IMR-90 (cell line): ENCODE results near the gene ANKRD27. TPM values are rescaled to one million over a fixed set of nuclear protein-coding genes. Genes with fewer than 3 reads are reported as not detected.

Source experiments
- ATAC-seq: fragments of 200-7000 bp; cut with Tn5 transposase; 2 replicates; pipeline ENCODE4 v1.9.1; 2020; ENCODE audit warnings: low read depth, mild to moderate bottlenecking, moderate library complexity
- BruUV-seq: library from RNA; stranded (reverse); fragments of 400-500 nt; replicated peaks from 2 replicates; lab custom pipeline; 2021; lab: Mats Ljungman, UMichigan
- CTCF ChIA-PET: fragments of 300-600 bp; formaldehyde crosslinking; extraction: SDS; loops from one replicate; lab custom pipeline; 2021; ENCODE audit warnings: antibody characterized with exemption; lab: Yijun Ruan, JAX
- POLR2A ChIA-PET: fragments of 300-600 bp; sonication (Branson Sonifier 250); formaldehyde crosslinking; loops from one replicate; lab custom pipeline; 2022; ENCODE audit warnings: antibody characterized with exemption; ENCODE audit not compliant: unreplicated experiment; lab: Charles Lee
- DNase-seq: peaks from one replicate; pipeline ENCODE4 v3.0.0; 2013
- H2AFZ ChIP-seq: replicated peaks from 2 replicates; pipeline ENCODE3; 2013; ENCODE audit warnings: low read length, mild to moderate bottlenecking; ENCODE audit not compliant: poor library complexity
- H2AK5ac ChIP-seq: 2 replicates; pipeline ENCODE4 v1.6.1; 2013; ENCODE audit warnings: low read depth, low read length, inconsistent platforms
- H2AK9ac ChIP-seq: replicated peaks from 2 replicates; pipeline ENCODE3; 2013; ENCODE audit warnings: mild to moderate bottlenecking, low read depth, low read length, moderate library complexity; ENCODE audit not compliant: poor library complexity
- H2BK120ac ChIP-seq: 2 replicates; pipeline ENCODE4 v1.6.1; 2013; ENCODE audit warnings: low read depth, low read length, inconsistent platforms
- H2BK15ac ChIP-seq: 3 replicates; pipeline ENCODE4 v1.6.1; 2013; ENCODE audit warnings: low read depth, low read length, inconsistent platforms
- H2BK20ac ChIP-seq: 2 replicates; pipeline ENCODE4 v1.6.1; 2013; ENCODE audit warnings: low read depth, mild to moderate bottlenecking, inconsistent platforms, low read length, moderate library complexity
- H2BK5ac ChIP-seq: 2 replicates; pipeline ENCODE4 v1.6.1; 2013; ENCODE audit warnings: mild to moderate bottlenecking, low read depth, low read length, inconsistent platforms; ENCODE audit not compliant: poor library complexity, severe bottlenecking
- H3K14ac ChIP-seq: replicated peaks from 2 replicates; pipeline ENCODE4 v1.6.1; 2013; ENCODE audit warnings: low read depth, low read length, inconsistent platforms
- H3K18ac ChIP-seq: 2 replicates; pipeline ENCODE4 v1.6.1; 2013; ENCODE audit warnings: low read depth, low read length, control low read depth
- H3K23ac ChIP-seq: 2 replicates; pipeline ENCODE4 v1.6.1; 2013; ENCODE audit warnings: low read depth, low read length, inconsistent platforms
- H3K27ac ChIP-seq: 2 replicates; pipeline ENCODE4 v1.5.1; 2013; ENCODE audit warnings: mild to moderate bottlenecking, control low read depth, low read length; ENCODE audit not compliant: insufficient read depth
- H3K27me3 ChIP-seq: 2 replicates; pipeline ENCODE4 v1.6.1; 2013; ENCODE audit warnings: low read length; ENCODE audit not compliant: control insufficient read depth, insufficient read depth
- H3K36me3 ChIP-seq: 2 replicates; pipeline ENCODE4 v1.6.1; 2013; ENCODE audit warnings: low read length, mixed read lengths; ENCODE audit not compliant: control insufficient read depth, insufficient read depth
- H3K4ac ChIP-seq: 2 replicates; pipeline ENCODE4 v1.6.1; 2013; ENCODE audit warnings: low read depth, low read length, inconsistent platforms
- H3K4me1 ChIP-seq: 2 replicates; pipeline ENCODE4 v1.6.1; 2013; ENCODE audit warnings: low read length, mixed read lengths; ENCODE audit not compliant: control insufficient read depth, insufficient read depth
- H3K4me2 ChIP-seq: 2 replicates; pipeline ENCODE4 v1.6.1; 2013; ENCODE audit warnings: low read depth, mild to moderate bottlenecking, control low read depth, low read length, moderate library complexity
- H3K4me3 ChIP-seq: 2 replicates; pipeline ENCODE4 v1.5.1; 2013; ENCODE audit warnings: low read depth, mild to moderate bottlenecking, control low read depth, low read length, moderate library complexity; ENCODE audit not compliant: insufficient read depth
- H3K56ac ChIP-seq: 2 replicates; pipeline ENCODE4 v1.6.1; 2013; ENCODE audit warnings: low read length, inconsistent platforms; ENCODE audit not compliant: insufficient read depth; ENCODE audit errors: extremely low read depth
- H3K79me1 ChIP-seq, 2 experiments: 2 replicates each; pipeline ENCODE4 v1.6.1; 2013; ENCODE audit warnings: low read length in 2 of 2, inconsistent platforms in 1 of 2, low read depth in 1 of 2
- H3K9ac ChIP-seq: 2 replicates; pipeline ENCODE4 v1.6.1; 2013; ENCODE audit warnings: low read depth, low read length, control low read depth
- H3K9me1 ChIP-seq: 2 replicates; pipeline ENCODE4 v1.6.1; 2013; ENCODE audit warnings: low read length, inconsistent platforms; ENCODE audit not compliant: insufficient read depth
- H3K9me3 ChIP-seq: 2 replicates; pipeline ENCODE4 v1.6.1; 2013; ENCODE audit warnings: low read length; ENCODE audit not compliant: control insufficient read depth, insufficient read depth
- H4K20me1 ChIP-seq: 2 replicates; pipeline ENCODE4 v1.6.1; 2013; ENCODE audit warnings: low read length, inconsistent platforms; ENCODE audit not compliant: insufficient read depth
- H4K5ac ChIP-seq: 2 replicates; pipeline ENCODE4 v1.6.1; 2013; ENCODE audit warnings: mild to moderate bottlenecking, low read depth, low read length, control low read depth
- H4K8ac ChIP-seq, 2 experiments: 2 replicates each; pipeline ENCODE4 v1.6.1; 2013; ENCODE audit warnings: low read depth in 2 of 2, low read length in 2 of 2, control low read depth in 1 of 2, inconsistent platforms in 1 of 2
- H4K91ac ChIP-seq: 2 replicates; pipeline ENCODE4 v1.6.1; 2013; ENCODE audit warnings: low read depth, low read length, inconsistent platforms; ENCODE audit not compliant: insufficient read depth
- BHLHE40 ChIP-seq: fragments of 150-350 bp; IDR thresholded peaks from 2 replicates; pipeline ENCODE4 v1.6.1; 2016; ENCODE audit warnings: mild to moderate bottlenecking, low read depth, low read length
- CEBPB ChIP-seq: IDR thresholded peaks from 2 replicates; pipeline ENCODE4 v1.6.1; 2012; ENCODE audit warnings: low read depth, low read length, improper control_type of control experiment
- FOS ChIP-seq: fragments of 150-350 bp; IDR thresholded peaks from 2 replicates; pipeline ENCODE4 v1.6.1; 2016; ENCODE audit warnings: low read depth, low read length
- MAZ ChIP-seq: IDR thresholded peaks from 2 replicates; pipeline ENCODE4 v1.6.1; 2012; ENCODE audit warnings: low read depth, mild to moderate bottlenecking, low read length, improper control_type of control experiment, moderate library complexity, borderline replicate concordance
- MXI1 ChIP-seq: IDR thresholded peaks from 2 replicates; pipeline ENCODE4 v1.6.1; 2012; ENCODE audit warnings: low read depth, mild to moderate bottlenecking, low read length, moderate library complexity, borderline replicate concordance
- POLR2A ChIP-seq: IDR thresholded peaks from 2 replicates; pipeline ENCODE4 v1.6.1; 2012; ENCODE audit warnings: mild to moderate bottlenecking, low read depth, low read length
- RAD21 ChIP-seq: IDR thresholded peaks from 2 replicates; pipeline ENCODE4 v1.6.1; 2012; ENCODE audit warnings: low read length, improper control_type of control experiment
- RCOR1 ChIP-seq: IDR thresholded peaks from 2 replicates; pipeline ENCODE4 v1.6.1; 2012; ENCODE audit warnings: mild to moderate bottlenecking, low read length, improper control_type of control experiment; ENCODE audit not compliant: insufficient replicate concordance
- RFX5 ChIP-seq: IDR thresholded peaks from 2 replicates; pipeline ENCODE4 v1.8.0; 2012; ENCODE audit warnings: low read depth, mild to moderate bottlenecking, low read length, moderate library complexity
- WGBS, 2 experiments: methylation state at CpG; one replicate each; pipeline versions ENCODE4 v1.1.5 to v1.1.7; 2013; ENCODE audit warnings: missing lambda C conversion rate in 2 of 2; ENCODE audit not compliant: insufficient read length in 1 of 2; ENCODE audit errors: extremely low coverage in 2 of 2; 5-methylcytosine and 5-hydroxymethylcytosine counted together
- dilution Hi-C: fragments of 300-500 bp; cut with HindIII; formaldehyde crosslinking; loops from one replicate; pipeline ENCODE4 v1.14.3; 2018; ENCODE audit warnings: low sequenced_read_pairs; ENCODE audit not compliant: unreplicated experiment
- in situ Hi-C: fragments of 300-500 bp; cut with MboI; formaldehyde crosslinking; loops from 3 replicates; pipeline ENCODE4 v1.14.3; 2019; ENCODE audit warnings: low sequenced_read_pairs, inconsistent platforms, mixed read lengths
- intact Hi-C: fragments of 100-400 bp; cut with micrococcal nuclease; formaldehyde crosslinking; loops from 2 replicates; pipeline ENCODE4 v1.10.0; 2022
- polyA plus RNA-seq, 3 experiments: library from polyadenylated mRNA; depleted of rRNA; stranded (reverse); fragments of >200 nt; gene quantifications; 2 replicates each; pipeline ENCODE4 v1.2.3, GENCODE V29; 2012; ENCODE audit warnings: low replicate concordance in 1 of 3
- total RNA-seq: library from RNA; depleted of rRNA; stranded (reverse); fragments of >200 nt; gene quantifications from 2 replicates; pipeline ENCODE4 v1.2.3, GENCODE V29; 2012
- TF ChIP-seq, protein P1 (sequence below): fragments of 150-350 bp; IDR thresholded peaks from 2 replicates; pipeline ENCODE4 v1.6.1; 2016; ENCODE audit warnings: low read depth, mild to moderate bottlenecking, low read length, moderate library complexity, borderline replicate concordance

The ANKRD27 gene
- total and polyA plus RNA-seq, 2 of the 4 experiments (the other 2 are of a cell fraction) = 16.7 to 35.0 TPM

DNA sequence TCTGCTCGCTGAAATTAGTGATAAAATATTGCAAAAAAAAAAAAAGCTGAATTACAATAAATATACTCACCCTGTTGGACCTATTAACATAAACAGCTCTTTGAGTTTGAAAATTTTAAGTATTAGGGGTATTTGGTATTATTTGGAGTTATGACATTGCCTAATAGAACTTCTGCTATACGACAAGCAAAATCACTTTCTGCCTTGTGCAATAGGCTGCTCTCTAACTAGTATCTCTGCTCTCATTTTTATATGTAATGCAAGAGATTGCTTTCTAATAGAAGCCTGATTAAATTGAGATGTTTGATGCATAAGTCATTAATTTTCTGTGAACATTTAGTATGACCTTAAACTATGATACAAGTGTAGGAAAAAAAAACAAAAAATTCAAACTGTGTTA lies 6.0 kb upstream of the ANKRD27 start:
- no TSS peak for BruUV-seq
- Histone ChIP-seq H2BK5ac (no peak overlapping the region), H3K23ac (no peak overlapping the region), H3K18ac (no peak overlapping the region), H3K9me1 (no peaks in the 10 kb centered on the region), H2AK9ac (no peak overlapping the region), H2BK120ac (no peak overlapping the region), H3K36me3 (no peaks in the 10 kb centered on the region), H2AK5ac (no peak overlapping the region), H4K20me1 (no peaks in the 10 kb centered on the region), H3K4me1 (peaks cover 2% of the 10 kb centered on the region; the same call in 1 of the 2 replicates), H3K79me1 (no peaks in the 10 kb centered on the region), H3K4me3 (no peak overlapping the region), H3K4me2 (no peak overlapping the region), H3K14ac (no peak overlapping the region), H3K9me3 (no peaks in the 10 kb centered on the region), H2BK15ac (no peak overlapping the region), H2AFZ (no peak overlapping the region), H3K27me3 (peaks cover 33% of the 10 kb centered on the region), H4K5ac (no peak overlapping the region), H4K91ac (no peak overlapping the region), H2BK20ac (no peak overlapping the region), H3K27ac (no peak overlapping the region), H3K9ac (no peak overlapping the region), H3K56ac (no peak overlapping the region), H3K4ac (no peak overlapping the region), H4K8ac (no peak overlapping the region)
- dilution Hi-C loops (no loop called here), intact Hi-C loops (no loop called here), in situ Hi-C loops (no loop called here)
- ATAC-seq = no peak
- no peak for TF ChIP-seq BHLHE40
- no peak for TF ChIP-seq MAZ
- TF ChIP-seq MXI1 = no peak
- no peak for TF ChIP-seq RFX5
- TF ChIP-seq, protein P1, sequence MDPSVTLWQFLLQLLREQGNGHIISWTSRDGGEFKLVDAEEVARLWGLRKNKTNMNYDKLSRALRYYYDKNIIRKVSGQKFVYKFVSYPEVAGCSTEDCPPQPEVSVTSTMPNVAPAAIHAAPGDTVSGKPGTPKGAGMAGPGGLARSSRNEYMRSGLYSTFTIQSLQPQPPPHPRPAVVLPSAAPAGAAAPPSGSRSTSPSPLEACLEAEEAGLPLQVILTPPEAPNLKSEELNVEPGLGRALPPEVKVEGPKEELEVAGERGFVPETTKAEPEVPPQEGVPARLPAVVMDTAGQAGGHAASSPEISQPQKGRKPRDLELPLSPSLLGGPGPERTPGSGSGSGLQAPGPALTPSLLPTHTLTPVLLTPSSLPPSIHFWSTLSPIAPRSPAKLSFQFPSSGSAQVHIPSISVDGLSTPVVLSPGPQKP = no peak
- no peak for TF ChIP-seq RAD21
- no peak for TF ChIP-seq POLR2A
- no peak for TF ChIP-seq RCOR1
- no peak for TF ChIP-seq FOS
- no peak for TF ChIP-seq CEBPB
- ChIA-PET CTCF (no interaction called here), POLR2A (no interaction called here)
- no peak for DNase-seq
- WGBS, 2 experiments = no CpG with 5 or more reads among the region's 2 CpGs
